H9 (cell line): ENCODE results near the gene H2AZ2. TPM values are rescaled to one million over a fixed set of nuclear protein-coding genes. Genes with fewer than 3 reads are reported as not detected.

Experiments used
- DNase-seq: peaks from one replicate; pipeline ENCODE4 v3.0.0-alpha.2; 2017
- H2AFZ ChIP-seq: one replicate; pipeline ENCODE4 v1.6.1; 2013; ENCODE audit warnings: mild to moderate bottlenecking, low read length, control low read depth, moderate library complexity
- H2AK5ac ChIP-seq: 2 replicates; pipeline ENCODE4 v1.6.1; 2013; ENCODE audit warnings: low read length, control low read depth, mixed read lengths; ENCODE audit not compliant: insufficient read length
- H2BK120ac ChIP-seq: one replicate; pipeline ENCODE4 v1.6.1; 2013; ENCODE audit warnings: low read depth, mild to moderate bottlenecking, low read length, control low read depth, inconsistent platforms; ENCODE audit not compliant: poor library complexity, severe bottlenecking
- H2BK12ac ChIP-seq: 2 replicates; pipeline ENCODE4 v1.6.1; 2013; ENCODE audit warnings: low read length, control low read depth, mixed read lengths, low read depth; ENCODE audit not compliant: insufficient read length
- H2BK15ac ChIP-seq: 2 replicates; pipeline ENCODE4 v1.6.1; 2013; ENCODE audit warnings: low read depth, low read length, control low read depth
- H2BK20ac ChIP-seq: one replicate; pipeline ENCODE4 v1.6.1; 2013; ENCODE audit warnings: low read depth, mild to moderate bottlenecking, low read length, control low read depth, inconsistent platforms; ENCODE audit not compliant: poor library complexity, severe bottlenecking
- H2BK5ac ChIP-seq: 2 replicates; pipeline ENCODE4 v1.6.1; 2013; ENCODE audit warnings: low read length, control low read depth, mixed read lengths; ENCODE audit not compliant: insufficient read length
- H3K14ac ChIP-seq: 2 replicates; pipeline ENCODE4 v1.6.1; 2013; ENCODE audit warnings: low read length, control low read depth; ENCODE audit not compliant: insufficient read depth
- H3K18ac ChIP-seq: 2 replicates; pipeline ENCODE4 v1.6.1; 2013; ENCODE audit warnings: low read depth, mild to moderate bottlenecking, mixed read lengths, low read length, control low read depth; ENCODE audit not compliant: insufficient read length
- H3K23ac ChIP-seq: 2 replicates; pipeline ENCODE4 v1.6.1; 2013; ENCODE audit warnings: low read length, control low read depth, mixed read lengths, low read depth; ENCODE audit not compliant: insufficient read length
- H3K23me2 ChIP-seq: 2 replicates; pipeline ENCODE4 v1.6.1; 2013; ENCODE audit warnings: low read depth, mild to moderate bottlenecking, mixed read lengths, low read length, control low read depth; ENCODE audit not compliant: insufficient read length, poor library complexity, severe bottlenecking
- H3K27ac ChIP-seq: 2 replicates; pipeline ENCODE4 v1.5.1; 2013; ENCODE audit warnings: low read length, control low read depth, mixed read lengths, low read depth; ENCODE audit not compliant: insufficient read length
- H3K27me3 ChIP-seq: 2 replicates; pipeline ENCODE4 v1.6.1; 2013; ENCODE audit warnings: low read length, control low read depth, inconsistent platforms; ENCODE audit not compliant: insufficient read depth
- H3K4ac ChIP-seq: 2 replicates; pipeline ENCODE4 v1.6.1; 2013; ENCODE audit warnings: low read depth, mild to moderate bottlenecking, control low read depth, inconsistent platforms, low read length, moderate library complexity
- H3K4me1 ChIP-seq: 2 replicates; pipeline ENCODE4 v1.6.1; 2013; ENCODE audit warnings: low read length, control low read depth, inconsistent platforms; ENCODE audit not compliant: insufficient read depth
- H3K4me2 ChIP-seq: 2 replicates; pipeline ENCODE4 v1.6.1; 2013; ENCODE audit warnings: low read length, control low read depth, mixed read lengths; ENCODE audit not compliant: insufficient read length, insufficient read depth
- H3K56ac ChIP-seq: 2 replicates; pipeline ENCODE4 v1.6.1; 2013; ENCODE audit warnings: low read depth, mild to moderate bottlenecking, mixed read lengths, low read length, control low read depth; ENCODE audit not compliant: insufficient read length
- H3K79me1 ChIP-seq: 2 replicates; pipeline ENCODE4 v1.6.1; 2013; ENCODE audit warnings: low read depth, mild to moderate bottlenecking, moderate library complexity, low read length, control low read depth, inconsistent platforms; ENCODE audit not compliant: insufficient read depth, poor library complexity, severe bottlenecking
- H3K79me2 ChIP-seq: 2 replicates; pipeline ENCODE4 v1.6.1; 2013; ENCODE audit warnings: low read length, control low read depth, inconsistent platforms; ENCODE audit not compliant: insufficient read depth
- H3K9ac ChIP-seq: 2 replicates; pipeline ENCODE4 v1.6.1; 2013; ENCODE audit warnings: low read length, control low read depth, mixed read lengths; ENCODE audit not compliant: insufficient read length; ENCODE audit errors: extremely low read depth
- H3K9me3 ChIP-seq: one replicate; pipeline ENCODE4 v1.6.1; 2013; ENCODE audit warnings: low read depth, low read length, inconsistent platforms; ENCODE audit not compliant: control insufficient read depth
- H3T11ph ChIP-seq: one replicate; pipeline ENCODE4 v1.6.1; 2013; ENCODE audit warnings: mild to moderate bottlenecking, low read length, control low read depth, inconsistent platforms
- H4K20me1 ChIP-seq: one replicate; pipeline ENCODE4 v1.6.1; 2013; ENCODE audit not compliant: control insufficient read depth, insufficient read length, insufficient read depth
- H4K5ac ChIP-seq: 2 replicates; pipeline ENCODE4 v1.6.1; 2013; ENCODE audit warnings: low read depth, mild to moderate bottlenecking, mixed read lengths, low read length, control low read depth; ENCODE audit not compliant: insufficient read length
- H4K8ac ChIP-seq: replicated peaks from 2 replicates; pipeline ENCODE4 v1.6.1; 2013; ENCODE audit warnings: low read length, control low read depth, mixed read lengths, low read depth; ENCODE audit not compliant: insufficient read length
- H4K91ac ChIP-seq: 2 replicates; pipeline ENCODE4 v1.6.1; 2013; ENCODE audit warnings: low read depth, mild to moderate bottlenecking, moderate library complexity, mixed read lengths, low read length, control low read depth; ENCODE audit not compliant: insufficient read length
- H3K27ac Mint-ChIP-seq, 3 experiments: 2 replicates in 2 of 3; 3 replicates in 1 of 3; pipeline ENCODE4 v1.8.0; 2020 to 2021; ENCODE audit warnings: mixed read lengths in 3 of 3, mild to moderate bottlenecking in 1 of 3, moderate library complexity in 1 of 3
- H3K27me3 Mint-ChIP-seq: 2 replicates; pipeline ENCODE4 v1.8.0; 2021; ENCODE audit warnings: low read depth, mild to moderate bottlenecking, moderate library complexity, mixed read lengths
- H3K36me3 Mint-ChIP-seq, 3 experiments: 2 replicates in 2 of 3; 3 replicates in 1 of 3; pipeline ENCODE4 v1.8.0; 2020 to 2021; ENCODE audit warnings: low read depth in 3 of 3, mixed read lengths in 3 of 3; ENCODE audit not compliant: insufficient read depth in 1 of 3
- H3K4me1 Mint-ChIP-seq, 2 experiments: 2 replicates each; pipeline ENCODE4 v1.8.0; 2020; ENCODE audit warnings: mixed read lengths in 2 of 2
- H3K4me3 Mint-ChIP-seq, 2 experiments: 2 replicates in 1 of 2; 3 replicates in 1 of 2; pipeline ENCODE4 v1.8.0; 2020 to 2021; ENCODE audit warnings: mild to moderate bottlenecking in 2 of 2, mixed read lengths in 2 of 2, moderate library complexity in 1 of 2
- H3K9me3 Mint-ChIP-seq, 2 experiments: 2 replicates in 1 of 2; 3 replicates in 1 of 2; pipeline ENCODE4 v1.8.0; 2020; ENCODE audit warnings: mild to moderate bottlenecking in 2 of 2, mixed read lengths in 2 of 2, moderate library complexity in 1 of 2
- WGBS: extraction: QIAGEN DNeasy Blood & Tissue Kit; methylation state at CpG from one replicate; pipeline ENCODE4 v1.1.7; 2013; ENCODE audit warnings: missing lambda C conversion rate, low lambda C conversion rate, mixed read lengths; ENCODE audit not compliant: insufficient read length; ENCODE audit errors: extremely low coverage; 5-methylcytosine and 5-hydroxymethylcytosine counted together
- total RNA-seq: library from RNA; stranded (reverse); gene quantifications from 2 replicates; pipeline ENCODE4 v1.2.1, GENCODE V29; 2021
- TF ChIP-seq, protein P1 (sequence below): fragments of 200-600 bp; sonication (generic); conservative IDR thresholded peaks from 3 replicates; pipeline ENCODE4 v1.8.0; 2021; ENCODE audit warnings: antibody characterized with exemption, mild to moderate bottlenecking

H2AZ2 gene
- total RNA-seq, 1 experiment from 2014 or later: 208 TPM

DNA sequence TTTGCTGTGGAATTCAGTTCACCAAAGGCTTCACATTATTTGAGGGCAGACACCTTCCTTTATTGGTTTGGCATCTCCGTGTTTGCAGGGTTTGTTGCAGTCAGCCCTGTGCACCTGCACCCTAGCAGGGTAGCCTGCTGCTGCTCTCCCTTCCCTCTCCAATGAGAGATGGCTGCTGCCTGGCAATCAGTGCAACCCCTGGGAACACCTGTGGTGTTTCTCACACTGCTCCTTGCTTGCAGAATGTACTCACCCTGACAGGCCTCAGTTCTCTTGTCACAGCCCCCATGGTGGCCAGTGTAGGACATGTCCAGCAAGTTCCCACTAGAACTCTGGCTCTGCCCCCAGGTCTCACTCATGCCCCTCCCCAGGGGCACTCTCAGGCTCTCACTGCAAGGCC is 63.5 kb downstream of the H2AZ2 start:
- peaks cover 0 to 6% (median 0%) of the 10 kb centered on the region in 3 experiments; a peak in 2 of 7 replicates for H3K36me3 Mint-ChIP-seq
- H3K4me2 ChIP-seq: no peak overlapping the region
- 0 out of 4 replicates have a peak, but pooled peaks cover 0 to 3% of the 10 kb centered on the region in 2 experiments for H3K4me1 Mint-ChIP-seq
- no peaks in the 10 kb centered on the region for H4K20me1 ChIP-seq
- H3K9me3 ChIP-seq: no peaks in the 10 kb centered on the region
- H3K27ac Mint-ChIP-seq: no peak overlapping the region
- H3K27ac ChIP-seq: no peak overlapping the region
- H3K4me1 ChIP-seq: no peaks in the 10 kb centered on the region
- H2AFZ ChIP-seq: no peak overlapping the region
- no peak overlapping the region for H2BK5ac ChIP-seq
- no CpG with 5 or more reads among the region's 1 CpG for WGBS
- no peaks in the 10 kb centered on the region for H3K23me2 ChIP-seq
- no peak overlapping the region for H4K8ac ChIP-seq
- no peak overlapping the region for H2BK20ac ChIP-seq
- H3K9me3 Mint-ChIP-seq: peaks cover 15 to 17% of the 10 kb centered on the region in 2 experiments
- H3T11ph ChIP-seq: no peak overlapping the region
- no peak overlapping the region for H3K9ac ChIP-seq
- H3K27me3 Mint-ChIP-seq: peaks cover 14% of the 10 kb centered on the region
- H2BK15ac ChIP-seq: no peak overlapping the region
- no peak overlapping the region for H2AK5ac ChIP-seq
- H3K27me3 ChIP-seq: no peaks in the 10 kb centered on the region
- H3K4ac ChIP-seq: no peak overlapping the region
- H3K79me1 ChIP-seq: no peaks in the 10 kb centered on the region
- H3K4me3 Mint-ChIP-seq: no peak overlapping the region
- H4K5ac ChIP-seq: no peak overlapping the region
- no peak overlapping the region for H2BK120ac ChIP-seq
- no peak for DNase-seq
- H3K79me2 ChIP-seq: no peaks in the 10 kb centered on the region
- no peak overlapping the region; the same call in 1 of the 2 replicates for H3K14ac ChIP-seq
- H2BK12ac ChIP-seq: no peak overlapping the region
- no peak overlapping the region for H3K23ac ChIP-seq
- H3K18ac ChIP-seq: no peak overlapping the region
- TF ChIP-seq, protein P1, sequence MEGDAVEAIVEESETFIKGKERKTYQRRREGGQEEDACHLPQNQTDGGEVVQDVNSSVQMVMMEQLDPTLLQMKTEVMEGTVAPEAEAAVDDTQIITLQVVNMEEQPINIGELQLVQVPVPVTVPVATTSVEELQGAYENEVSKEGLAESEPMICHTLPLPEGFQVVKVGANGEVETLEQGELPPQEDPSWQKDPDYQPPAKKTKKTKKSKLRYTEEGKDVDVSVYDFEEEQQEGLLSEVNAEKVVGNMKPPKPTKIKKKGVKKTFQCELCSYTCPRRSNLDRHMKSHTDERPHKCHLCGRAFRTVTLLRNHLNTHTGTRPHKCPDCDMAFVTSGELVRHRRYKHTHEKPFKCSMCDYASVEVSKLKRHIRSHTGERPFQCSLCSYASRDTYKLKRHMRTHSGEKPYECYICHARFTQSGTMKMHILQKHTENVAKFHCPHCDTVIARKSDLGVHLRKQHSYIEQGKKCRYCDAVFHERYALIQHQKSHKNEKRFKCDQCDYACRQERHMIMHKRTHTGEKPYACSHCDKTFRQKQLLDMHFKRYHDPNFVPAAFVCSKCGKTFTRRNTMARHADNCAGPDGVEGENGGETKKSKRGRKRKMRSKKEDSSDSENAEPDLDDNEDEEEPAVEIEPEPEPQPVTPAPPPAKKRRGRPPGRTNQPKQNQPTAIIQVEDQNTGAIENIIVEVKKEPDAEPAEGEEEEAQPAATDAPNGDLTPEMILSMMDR: no peak
- no peak overlapping the region for H3K56ac ChIP-seq
- no peak overlapping the region for H4K91ac ChIP-seq
